HCT116 (cell line): ENCODE data around the gene ADIPOR2. TPM values are rescaled to one million over a fixed set of nuclear protein-coding genes. Genes with fewer than 3 reads are reported as not detected.

ENCODE experiments used
- ATAC-seq: fragments of 200-7000 bp; cut with Tn5 transposase; 2 replicates; pipeline ENCODE4 v1.9.1; 2020; ENCODE audit warnings: mild to moderate bottlenecking, moderate library complexity
- BruUV-seq: library from RNA; stranded (reverse); fragments of 400-500 nt; replicated peaks from 2 replicates; lab custom pipeline; 2021; lab: Mats Ljungman, UMichigan
- CTCF ChIA-PET: fragments of 300-600 bp; sonication (Branson Sonifier 250); formaldehyde crosslinking; loops from one replicate; lab custom pipeline; 2021; ENCODE audit warnings: antibody characterized with exemption; lab: Charles Lee
- POLR2A ChIA-PET: fragments of 300-600, 350-600 bp; sonication (Branson Sonifier 250); formaldehyde crosslinking; loops from one replicate; lab custom pipeline; 2021; ENCODE audit warnings: antibody characterized with exemption; lab: Charles Lee
- RAD21 ChIA-PET, 2 experiments: fragments of 300-600 bp; sonication (Branson Sonifier 250); formaldehyde crosslinking; loops; one replicate each; lab custom pipeline; 2023; ENCODE audit warnings: low total read pairs in 2 of 2; ENCODE audit not compliant: uncharacterized antibody in 2 of 2, unreplicated experiment in 2 of 2, low non-redundant PET in 1 of 2; lab: Charles Lee
- DNase-seq: peaks from one replicate; pipeline ENCODE4 v3.0.0-alpha.2; 2010; ENCODE audit warnings: low read depth, low spot score
- H2AFZ ChIP-seq: fragments of 200-600 bp; shearing (Covaris generic), sonication (generic); 2 replicates; pipeline ENCODE4 v1.6.1; 2017; ENCODE audit warnings: low read depth, mixed run types, mixed read lengths, antibody characterized with exemption, low read length; ENCODE audit not compliant: poor library complexity, severe bottlenecking
- H3K27ac ChIP-seq: 2 replicates; pipeline ENCODE4 v1.5.1; 2012; ENCODE audit warnings: low read depth, low read length
- H3K27me3 ChIP-seq: fragments of 200-600 bp; sonication (generic); 2 replicates; pipeline ENCODE4 v1.6.1; 2016; ENCODE audit warnings: mixed run types, low read length, mixed read lengths; ENCODE audit not compliant: insufficient read depth
- H3K36me3 ChIP-seq, 2 experiments: fragments of 200-500 bp in 1 of 2; fragments of 200-600 bp in 1 of 2; sonication (Bioruptor generic) in 1 of 2; sonication (generic) in 1 of 2; 2 replicates each; pipeline versions ENCODE4 v1.5.1 to v1.6.1; 2014 to 2016; ENCODE audit warnings: low read length in 2 of 2, inconsistent platforms in 1 of 2, mixed read lengths in 1 of 2, mixed run types in 1 of 2; ENCODE audit not compliant: insufficient read depth in 2 of 2, control insufficient read depth in 1 of 2
- H3K4me1 ChIP-seq, 2 experiments: fragments of 200-600 bp in 1 of 2; sonication (generic) in 1 of 2; 2 replicates each; pipeline versions ENCODE4 v1.5.1 to v1.6.1; 2012 to 2017; ENCODE audit warnings: low read length in 2 of 2, inconsistent platforms in 1 of 2, mild to moderate bottlenecking in 1 of 2, mixed read lengths in 1 of 2, mixed run types in 1 of 2, moderate library complexity in 1 of 2; ENCODE audit not compliant: insufficient read depth in 2 of 2, control insufficient read depth in 1 of 2
- H3K4me2 ChIP-seq: fragments of 200-600 bp; sonication (generic); 2 replicates; pipeline ENCODE4 v1.6.1; 2017; ENCODE audit warnings: mixed run types, low read length, mixed read lengths
- H3K4me3 ChIP-seq, 2 experiments: fragments of 200-600 bp in 1 of 2; sonication (generic) in 1 of 2; replicated peaks in 1 of 2; 2 replicates each; pipeline ENCODE4 v1.5.1; 2011 to 2016; ENCODE audit warnings: low read length in 2 of 2, control low read depth in 1 of 2, low read depth in 1 of 2, mild to moderate bottlenecking in 1 of 2, mixed read lengths in 1 of 2, mixed run types in 1 of 2
- H3K79me2 ChIP-seq: fragments of 200-600 bp; sonication (generic); 2 replicates; pipeline ENCODE4 v1.6.1; 2017; ENCODE audit warnings: mild to moderate bottlenecking, mixed run types, low read length, moderate library complexity, mixed read lengths; ENCODE audit not compliant: insufficient read depth
- H3K9ac ChIP-seq: fragments of 200-600 bp; sonication (generic); 2 replicates; pipeline ENCODE4 v1.6.1; 2016; ENCODE audit warnings: low read length, mixed read lengths
- H3K9me2 ChIP-seq: fragments of 200-600 bp; sonication (generic), shearing (Covaris generic); 2 replicates; pipeline ENCODE4 v1.6.1; 2017; ENCODE audit warnings: mixed run types, mild to moderate bottlenecking, moderate library complexity; ENCODE audit not compliant: insufficient read depth
- H3K9me3 ChIP-seq, 2 experiments: fragments of 200-500 bp in 1 of 2; fragments of 200-600 bp in 1 of 2; sonication (Bioruptor generic) in 1 of 2; sonication (generic) in 1 of 2; 2 replicates each; pipeline ENCODE4 v1.6.1; 2014 to 2017; ENCODE audit warnings: low read length in 2 of 2, mixed read lengths in 2 of 2, inconsistent platforms in 1 of 2, low read depth in 1 of 2, mild to moderate bottlenecking in 1 of 2, mixed run types in 1 of 2, moderate library complexity in 1 of 2; ENCODE audit not compliant: control insufficient read depth in 1 of 2, insufficient read depth in 1 of 2
- H4K20me1 ChIP-seq: fragments of 200-600 bp; sonication (generic), shearing (Covaris generic); 2 replicates; pipeline ENCODE4 v1.6.1; 2017; ENCODE audit warnings: mixed run types, mild to moderate bottlenecking, moderate library complexity; ENCODE audit not compliant: insufficient read depth
- CBX3 ChIP-seq: IDR thresholded peaks from 2 replicates; pipeline ENCODE4 v1.6.1; 2012; ENCODE audit warnings: low read depth
- ELF1 ChIP-seq: IDR thresholded peaks from 2 replicates; pipeline ENCODE4 v1.6.1; 2012; ENCODE audit warnings: low read depth, borderline replicate concordance
- JUND ChIP-seq: IDR thresholded peaks from 2 replicates; pipeline ENCODE4 v1.6.1; 2012
- RAD21 ChIP-seq: IDR thresholded peaks from 2 replicates; pipeline ENCODE4 v1.6.1; 2012; ENCODE audit warnings: low read depth, mild to moderate bottlenecking
- SP1 ChIP-seq: IDR thresholded peaks from 2 replicates; pipeline ENCODE4 v1.6.1; 2012; ENCODE audit warnings: low read depth
- SRF ChIP-seq: IDR thresholded peaks from 2 replicates; pipeline ENCODE4 v1.6.1; 2012; ENCODE audit warnings: low read depth
- YY1 ChIP-seq: IDR thresholded peaks from 2 replicates; pipeline ENCODE4 v1.6.1; 2011; ENCODE audit warnings: low read length, low read depth, moderate library complexity, mild to moderate bottlenecking; ENCODE audit not compliant: insufficient replicate concordance; ENCODE audit errors: extremely low read depth
- ZNF274 ChIP-seq: fragments of 200-500 bp; sonication (Bioruptor generic); IDR thresholded peaks from 2 replicates; pipeline ENCODE4 v1.6.1; 2014; ENCODE audit warnings: mild to moderate bottlenecking, low read depth, low read length, inconsistent platforms
- intact Hi-C: fragments of 100-400 bp; cut with micrococcal nuclease; formaldehyde crosslinking; loops from 2 replicates; pipeline ENCODE4 v1.10.0; 2022
- total RNA-seq: library from RNA; stranded (reverse); gene quantifications from one replicate; pipeline ENCODE4 v1.2.1, GENCODE V29; 2021; ENCODE audit not compliant: unreplicated experiment
- TF ChIP-seq, protein P1 (sequence below), 3 experiments: fragments of 200-600 bp in 1 of 3; sonication (generic) in 1 of 3; IDR thresholded peaks in 2 of 3; conservative IDR thresholded peaks in 1 of 3; 2 replicates each; pipeline ENCODE4 v1.5.1; 2012 to 2017; ENCODE audit warnings: low read depth in 2 of 3, low read length in 2 of 3, antibody characterized with exemption in 1 of 3, borderline replicate concordance in 1 of 3, control low read depth in 1 of 3, mild to moderate bottlenecking in 1 of 3, mixed read lengths in 1 of 3, mixed run types in 1 of 3, moderate library complexity in 1 of 3; ENCODE audit not compliant: insufficient read depth in 1 of 3
- TF ChIP-seq, protein P2 (sequence below): IDR thresholded peaks from 2 replicates; pipeline ENCODE4 v1.6.1; 2012
- TF ChIP-seq, protein P3 (sequence below): IDR thresholded peaks from 2 replicates; pipeline ENCODE4 v1.6.1; 2011; ENCODE audit warnings: mild to moderate bottlenecking, low read length, moderate library complexity; ENCODE audit not compliant: insufficient replicate concordance; ENCODE audit errors: extremely low read depth

ADIPOR2 gene
- total RNA-seq, 1 experiment from 2014 or later = 69.9 TPM

DNA sequence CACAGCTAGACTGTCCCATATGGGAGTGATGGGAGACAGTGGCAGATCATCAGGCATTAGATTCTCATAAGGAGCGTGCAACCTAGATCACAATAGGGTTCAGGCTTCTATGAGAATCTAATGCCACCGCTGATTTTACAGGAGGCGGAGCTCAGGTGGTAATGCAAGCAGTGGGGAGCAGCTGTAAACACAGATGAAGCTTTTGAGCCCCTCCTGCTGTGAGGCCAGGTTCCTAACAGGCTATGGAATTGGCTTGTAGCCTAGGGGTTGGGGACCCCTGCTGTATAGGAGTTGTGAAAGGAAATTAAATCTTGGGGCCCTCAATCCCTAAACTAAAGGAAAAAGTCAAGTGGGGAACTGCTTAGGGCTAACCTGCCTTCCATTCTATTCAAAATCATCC lies 29.6 kb downstream of the ADIPOR2 start:
- Histone ChIP-seq H3K9ac (no peak overlapping the region), H3K79me2 (peaks cover 95% of the 10 kb centered on the region), H3K4me2 (no peak overlapping the region), H2AFZ (no peak overlapping the region), H3K4me1 (0 out of 4 replicates have a peak, but pooled peaks cover 0 to 2% of the 10 kb centered on the region in 2 experiments), H3K4me3 (no peak overlapping the region), H3K9me2 (no peaks in the 10 kb centered on the region), H4K20me1 (peaks cover 8% of the 10 kb centered on the region; the same call in 1 of the 2 replicates), H3K27me3 (no peaks in the 10 kb centered on the region), H3K9me3 (no peaks in the 10 kb centered on the region), H3K36me3 (no peaks in the 10 kb centered on the region), H3K27ac (no peak overlapping the region)
- BruUV-seq = no TSS peak
- ChIA-PET CTCF (no interaction called here), RAD21 (no interaction called here), POLR2A (no interaction called here)
- DNase-seq = no peak
- TF ChIP-seq SP1 (no peak), SRF (no peak), ELF1 (no peak), JUND (no peak), ZNF274 (no peak), CBX3 (no peak), RAD21 (no peak), YY1 (no peak)
- TF ChIP-seq, protein P1, sequence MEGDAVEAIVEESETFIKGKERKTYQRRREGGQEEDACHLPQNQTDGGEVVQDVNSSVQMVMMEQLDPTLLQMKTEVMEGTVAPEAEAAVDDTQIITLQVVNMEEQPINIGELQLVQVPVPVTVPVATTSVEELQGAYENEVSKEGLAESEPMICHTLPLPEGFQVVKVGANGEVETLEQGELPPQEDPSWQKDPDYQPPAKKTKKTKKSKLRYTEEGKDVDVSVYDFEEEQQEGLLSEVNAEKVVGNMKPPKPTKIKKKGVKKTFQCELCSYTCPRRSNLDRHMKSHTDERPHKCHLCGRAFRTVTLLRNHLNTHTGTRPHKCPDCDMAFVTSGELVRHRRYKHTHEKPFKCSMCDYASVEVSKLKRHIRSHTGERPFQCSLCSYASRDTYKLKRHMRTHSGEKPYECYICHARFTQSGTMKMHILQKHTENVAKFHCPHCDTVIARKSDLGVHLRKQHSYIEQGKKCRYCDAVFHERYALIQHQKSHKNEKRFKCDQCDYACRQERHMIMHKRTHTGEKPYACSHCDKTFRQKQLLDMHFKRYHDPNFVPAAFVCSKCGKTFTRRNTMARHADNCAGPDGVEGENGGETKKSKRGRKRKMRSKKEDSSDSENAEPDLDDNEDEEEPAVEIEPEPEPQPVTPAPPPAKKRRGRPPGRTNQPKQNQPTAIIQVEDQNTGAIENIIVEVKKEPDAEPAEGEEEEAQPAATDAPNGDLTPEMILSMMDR (IDR thresholded peaks at IDR 0.05 in 2 of 3, conservative IDR thresholded peaks at IDR 0.05 in 1 of 3; ENCODE audit: borderline replicate concordance in 1 of 3, insufficient read depth in 1 of 3, low read depth in 2 of 3, low read length in 2 of 3) = no peak
- TF ChIP-seq, protein P2, sequence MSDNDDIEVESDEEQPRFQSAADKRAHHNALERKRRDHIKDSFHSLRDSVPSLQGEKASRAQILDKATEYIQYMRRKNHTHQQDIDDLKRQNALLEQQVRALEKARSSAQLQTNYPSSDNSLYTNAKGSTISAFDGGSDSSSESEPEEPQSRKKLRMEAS = no peak
- TF ChIP-seq, protein P3, sequence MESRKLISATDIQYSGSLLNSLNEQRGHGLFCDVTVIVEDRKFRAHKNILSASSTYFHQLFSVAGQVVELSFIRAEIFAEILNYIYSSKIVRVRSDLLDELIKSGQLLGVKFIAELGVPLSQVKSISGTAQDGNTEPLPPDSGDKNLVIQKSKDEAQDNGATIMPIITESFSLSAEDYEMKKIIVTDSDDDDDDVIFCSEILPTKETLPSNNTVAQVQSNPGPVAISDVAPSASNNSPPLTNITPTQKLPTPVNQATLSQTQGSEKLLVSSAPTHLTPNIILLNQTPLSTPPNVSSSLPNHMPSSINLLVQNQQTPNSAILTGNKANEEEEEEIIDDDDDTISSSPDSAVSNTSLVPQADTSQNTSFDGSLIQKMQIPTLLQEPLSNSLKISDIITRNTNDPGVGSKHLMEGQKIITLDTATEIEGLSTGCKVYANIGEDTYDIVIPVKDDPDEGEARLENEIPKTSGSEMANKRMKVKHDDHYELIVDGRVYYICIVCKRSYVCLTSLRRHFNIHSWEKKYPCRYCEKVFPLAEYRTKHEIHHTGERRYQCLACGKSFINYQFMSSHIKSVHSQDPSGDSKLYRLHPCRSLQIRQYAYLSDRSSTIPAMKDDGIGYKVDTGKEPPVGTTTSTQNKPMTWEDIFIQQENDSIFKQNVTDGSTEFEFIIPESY = no peak
- no peak for ATAC-seq
- intact Hi-C loops = no loop called here
